GM12878 (cell line): ENCODE results near the gene ADD1. TPM values are rescaled to one million over a fixed set of nuclear protein-coding genes. Genes with fewer than 3 reads are reported as not detected.

ENCODE experiments used
- ATAC-seq: fragments of 200-7000 bp; cut with Tn5 transposase; 3 replicates; pipeline ENCODE4 v1.9.1; 2020; ENCODE audit warnings: mild to moderate bottlenecking, moderate library complexity
- BruUV-seq: library from RNA; stranded (reverse); fragments of 400-500 nt; replicated peaks from 2 replicates; lab custom pipeline; 2021; lab: Mats Ljungman, UMichigan
- CTCF ChIA-PET: fragments of 300-600 bp; sonication (Branson Sonifier 250); formaldehyde crosslinking; extraction: SDS; loops from one replicate; lab custom pipeline; 2021; ENCODE audit warnings: inconsistent platforms; lab: Yijun Ruan, JAX
- POLR2A ChIA-PET: fragments of 350-600 bp; formaldehyde crosslinking; extraction: SDS; loops from one replicate; lab custom pipeline; 2021; ENCODE audit warnings: inconsistent platforms; lab: Charles Lee
- RAD21 ChIA-PET: fragments of 300-600 bp; sonication (Branson Sonifier 250); formaldehyde crosslinking; loops from one replicate; lab custom pipeline; 2023; ENCODE audit warnings: antibody characterized with exemption; ENCODE audit not compliant: unreplicated experiment; lab: Charles Lee
- SMC1A ChIA-PET: fragments of 300-600 bp; sonication (Branson Sonifier 250); formaldehyde crosslinking; loops from one replicate; lab custom pipeline; 2023; ENCODE audit not compliant: unreplicated experiment, uncharacterized antibody; lab: Charles Lee
- DNase-seq: peaks from one replicate; pipeline ENCODE4 v3.0.0-alpha.2; 2011; ENCODE audit warnings: low read depth, low spot score
- FAIRE-seq: peaks from 3 replicates; lab custom pipeline; 2011; peaks lifted over from hg19 to GRCh38; lab: Jason Lieb, UNC
- H2AFZ ChIP-seq: 2 replicates; pipeline ENCODE4 v1.6.0; 2011; ENCODE audit warnings: low read depth, low read length, control low read depth; ENCODE audit not compliant: control insufficient read depth
- H3K27ac ChIP-seq: 2 replicates; pipeline ENCODE4 v1.5.1; 2011; ENCODE audit warnings: control low read depth; ENCODE audit not compliant: control insufficient read depth, insufficient read depth
- H3K27me3 ChIP-seq, 2 experiments: replicated peaks in 1 of 2; 2 replicates each; pipeline versions ENCODE4 v1.6.0 to v1.6.1; 2011; ENCODE audit warnings: low read length in 1 of 2; ENCODE audit not compliant: control insufficient read depth in 2 of 2, insufficient read depth in 2 of 2
- H3K36me3 ChIP-seq, 2 experiments: 2 replicates each; pipeline ENCODE4 v1.5.1; 2011; ENCODE audit warnings: low read length in 1 of 2; ENCODE audit not compliant: control insufficient read depth in 2 of 2, insufficient read depth in 2 of 2
- H3K4me1 ChIP-seq: 2 replicates; pipeline ENCODE4 v1.6.1; 2011; ENCODE audit warnings: mild to moderate bottlenecking, low read length, moderate library complexity, mixed read lengths; ENCODE audit not compliant: control insufficient read depth, insufficient read depth
- H3K4me2 ChIP-seq: 2 replicates; pipeline ENCODE4 v1.6.0; 2011; ENCODE audit warnings: control low read depth; ENCODE audit not compliant: control insufficient read depth, insufficient read depth
- H3K4me3 ChIP-seq: fragments of 200-600 bp; sonication (generic); 2 replicates; pipeline ENCODE4 v1.5.1; 2016
- H3K79me2 ChIP-seq: 2 replicates; pipeline ENCODE4 v1.6.0; 2011; ENCODE audit warnings: low read length; ENCODE audit not compliant: control insufficient read depth, insufficient read depth
- H3K9ac ChIP-seq: 2 replicates; pipeline ENCODE4 v1.8.0; 2011; ENCODE audit warnings: low read length, control low read depth, mixed read lengths; ENCODE audit not compliant: control insufficient read depth, insufficient read depth
- H3K9me3 ChIP-seq: replicated peaks from 3 replicates; pipeline ENCODE4 v1.5.1; 2011; ENCODE audit warnings: mild to moderate bottlenecking, low read length; ENCODE audit not compliant: control insufficient read depth, insufficient read depth
- H4K20me1 ChIP-seq: 2 replicates; pipeline ENCODE4 v1.6.0; 2011; ENCODE audit not compliant: control insufficient read depth, insufficient read depth
- ATF7 ChIP-seq: fragments of 450-650 bp; IDR thresholded peaks from 2 replicates; pipeline ENCODE4 v1.6.1; 2016; ENCODE audit warnings: low read depth, mild to moderate bottlenecking
- IRF5 ChIP-seq: fragments of 450-650 bp; IDR thresholded peaks from 2 replicates; pipeline ENCODE4 v1.6.1; 2017; ENCODE audit warnings: borderline replicate concordance
- MEF2A ChIP-seq: IDR thresholded peaks from 2 replicates; pipeline ENCODE4 v1.6.1; 2011; ENCODE audit warnings: low read depth, mild to moderate bottlenecking, low read length, moderate library complexity; ENCODE audit not compliant: insufficient read depth
- MXI1 ChIP-seq: fragments of 150-350 bp; IDR thresholded peaks from 2 replicates; pipeline ENCODE4 v1.6.1; 2011; ENCODE audit warnings: low read depth, mild to moderate bottlenecking, inconsistent platforms, low read length, improper control_type of control experiment
- MYB ChIP-seq: fragments of 150-350 bp; IDR thresholded peaks from 2 replicates; pipeline ENCODE4 v1.6.1; 2014; ENCODE audit warnings: mild to moderate bottlenecking, low read depth, low read length, borderline replicate concordance
- NFIC ChIP-seq: IDR thresholded peaks from 2 replicates; pipeline ENCODE4 v1.6.1; 2012; ENCODE audit warnings: low read depth, mild to moderate bottlenecking, inconsistent platforms, low read length, moderate library complexity
- NR2C2 ChIP-seq: IDR thresholded peaks from 2 replicates; pipeline ENCODE4 v1.6.1; 2011; ENCODE audit warnings: borderline replicate concordance, low read depth; ENCODE audit not compliant: control insufficient read depth, insufficient read length
- PBX3 ChIP-seq: IDR thresholded peaks from 2 replicates; pipeline ENCODE4 v1.6.1; 2011; ENCODE audit warnings: mild to moderate bottlenecking, low read depth, low read length, moderate library complexity; ENCODE audit not compliant: insufficient replicate concordance
- PML ChIP-seq: IDR thresholded peaks from 2 replicates; pipeline ENCODE4 v1.6.1; 2012; ENCODE audit warnings: low read length, inconsistent platforms
- RAD21 ChIP-seq: IDR thresholded peaks from 2 replicates; pipeline ENCODE4 v1.6.1; 2011; ENCODE audit warnings: mild to moderate bottlenecking, low read depth, low read length, moderate library complexity; ENCODE audit not compliant: insufficient read depth
- RBBP5 ChIP-seq: fragments of 200-600 bp; sonication (generic); conservative IDR thresholded peaks from 2 replicates; pipeline ENCODE4 v1.6.1; 2016
- TCF7 ChIP-seq: IDR thresholded peaks from 2 replicates; pipeline ENCODE4 v1.6.1; 2014; ENCODE audit warnings: antibody characterized with exemption, borderline replicate concordance
- USF1 ChIP-seq: IDR thresholded peaks from 2 replicates; pipeline ENCODE4 v1.6.1; 2011; ENCODE audit warnings: borderline replicate concordance, low read depth, mild to moderate bottlenecking, moderate library complexity, mixed read lengths, low read length; ENCODE audit not compliant: insufficient read depth; ENCODE audit errors: extremely low read length
- ZNF217 ChIP-seq: fragments of 450-650 bp; IDR thresholded peaks from 2 replicates; pipeline ENCODE4 v1.6.1; 2017; ENCODE audit warnings: antibody characterized with exemption, mild to moderate bottlenecking
- WGBS: methylation state at CpG from one replicate; pipeline ENCODE4 v1.1.6; 2016; ENCODE audit warnings: low lambda C conversion rate; ENCODE audit not compliant: insufficient replicate concordance, insufficient coverage; ENCODE audit errors: missing lambda C conversion rate; 5-methylcytosine and 5-hydroxymethylcytosine counted together
- in situ Hi-C: fragments of 300-500 bp; cut with MboI; formaldehyde crosslinking; loops from 9 replicates; pipeline ENCODE4 v1.14.3; 2018; ENCODE audit warnings: mixed read lengths
- intact Hi-C: fragments of 100-400 bp; cut with micrococcal nuclease; formaldehyde crosslinking; loops from one replicate; pipeline ENCODE4 v1.14.2; 2022; ENCODE audit not compliant: unreplicated experiment
- polyA plus RNA-seq, 11 experiments: library from polyadenylated mRNA; depleted of rRNA in 4 of 11; unstranded in 6 of 11; stranded (reverse) in 5 of 11; fragments of >200 nt; fragmentation: Nextera tagmentation in 4 of 11; fragmentation: Illumina TruSeq in 1 of 11; extraction: Ambion mirVana in 4 of 11; extraction: Trizol in 1 of 11; gene quantifications; 1 replicate in 1 of 11; 2 replicates in 10 of 11; pipeline versions ENCODE4 v1.2.1 to v1.2.3, GENCODE V29; 2011 to 2016; ENCODE audit warnings: inconsistent platforms in 2 of 11, missing spikeins in 2 of 11, low read depth in 1 of 11
- total RNA-seq, 4 experiments: library from RNA; depleted of rRNA in 3 of 4; stranded (reverse); fragments of >200 nt in 3 of 4; fragmentation: Illumina TruSeq in 1 of 4; extraction: Trizol in 1 of 4; gene quantifications; 2 replicates each; pipeline versions ENCODE4 v1.2.1 to v1.2.3, GENCODE V29; 2013 to 2021

Gene ADD1
- total and polyA plus RNA-seq, 10 of the 15 experiments (the other 5 are each of a cell fraction or from before 2014, with no cell fraction given): 21.6 to 182 (median 105) TPM

- Histone ChIP-seq H3K4me3 (no peak overlapping the region), H3K79me2 (peaks cover 29% of the 10 kb centered on the region), H3K4me1 (no peaks in the 10 kb centered on the region), H3K27ac (no peak overlapping the region), H3K36me3 (peaks cover 0 to 3% of the 10 kb centered on the region in 2 experiments; a peak in 1 of 4 replicates), H3K9me3 (no peaks in the 10 kb centered on the region), H2AFZ (no peak overlapping the region), H4K20me1 (no peaks in the 10 kb centered on the region), H3K4me2 (no peak overlapping the region), H3K27me3 (no peaks in the 10 kb centered on the region), H3K9ac (no peak overlapping the region)
- 71% methylated on average over 2 of the region's 2 CpGs for WGBS
- no peak for FAIRE-seq
- intact Hi-C loops: no loop called here
- ChIA-PET POLR2A (interaction anchor here (1.4 kb wide), 1 partner anchor 9 kb away, joined by 5 read pairs; no protein-coding TSS in a partner anchor), SMC1A (interaction anchor here (2.0 to 3.2 kb wide), 2 partner anchors 8 to 13 kb away, joined by 5 to 26 read pairs; no protein-coding TSS in a partner anchor), RAD21 (no interaction called here), CTCF (interaction anchor here (0.7 kb wide), 1 partner anchor 115 kb away, joined by 3 read pairs; no protein-coding TSS in a partner anchor)
- TF ChIP-seq MXI1 (no peak), RBBP5 (no peak), MYB (no peak), MEF2A (no peak)
- in situ Hi-C loops: no loop called here
- ATAC-seq: no peak
- no TSS peak for BruUV-seq
- DNase-seq: no peak
Measured at GRCh38 chr4:2870082-2870481, 26.4 kb downstream of the ADD1 start.

- ATAC-seq (no peak), DNase-seq (no peak), FAIRE-seq (no peak)
- 92% methylated on average over 4 of the region's 4 CpGs for WGBS
- no peaks in the 10 kb centered on the region for H3K27me3 ChIP-seq
- H3K36me3 ChIP-seq: peaks cover 0 to 6% of the 10 kb centered on the region in 2 experiments; a peak in 1 of 4 replicates
- no peaks in the 10 kb centered on the region for H3K9me3 ChIP-seq
- H3K9ac ChIP-seq: no peak overlapping the region
- no TSS peak for BruUV-seq
- in situ Hi-C loops (no loop called here), intact Hi-C loops (no loop called here)
- ChIA-PET CTCF (interaction anchor here (0.6 to 0.9 kb wide), 3 partner anchors 17 to 250 kb away, joined by 3 read pairs; no protein-coding TSS in a partner anchor), RAD21 (interaction anchor here (0.9 to 2.2 kb wide), 7 partner anchors 11 to 108 kb away, joined by 3 to 5 read pairs (median 3); no protein-coding TSS in a partner anchor), SMC1A (interaction anchor here (0.7 to 3.2 kb wide), 9 partner anchors 8 to 386 kb away, joined by 3 to 26 read pairs (median 3); no protein-coding TSS in a partner anchor), POLR2A (interaction anchor here (0.6 to 1.5 kb wide), 6 partner anchors 8 to 47 kb away, joined by 3 to 5 read pairs (median 4); no protein-coding TSS in a partner anchor)
- no peaks in the 10 kb centered on the region for H3K4me1 ChIP-seq
- no peak overlapping the region for H2AFZ ChIP-seq
- H3K4me3 ChIP-seq: no peak overlapping the region
- TF ChIP-seq NFIC (no peak), TCF7 (no peak), PML (no peak), IRF5 (no peak), PBX3 (no peak), NR2C2 (no peak), ATF7 (no peak), RAD21 (no peak), ZNF217 (no peak), USF1 (no peak)
- no peak overlapping the region for H3K4me2 ChIP-seq
- peaks cover 25% of the 10 kb centered on the region for H3K79me2 ChIP-seq
- H3K27ac ChIP-seq: no peak overlapping the region
- H4K20me1 ChIP-seq: no peaks in the 10 kb centered on the region
Measured at GRCh38 chr4:2871466-2871865, 27.8 kb downstream of the ADD1 start.
